HG03575 (cell line): ENCODE measurements around the gene LAD1.

Source experiments
- ATAC-seq: cut with Tn5 transposase; IDR thresholded peaks from one replicate; pipeline ENCODE4 v1.9.1; 2021; ENCODE audit not compliant: unreplicated experiment, insufficient number of reproducible peaks, low FRiP score; ENCODE audit errors: extremely low read depth

The LAD1 gene

DNA sequence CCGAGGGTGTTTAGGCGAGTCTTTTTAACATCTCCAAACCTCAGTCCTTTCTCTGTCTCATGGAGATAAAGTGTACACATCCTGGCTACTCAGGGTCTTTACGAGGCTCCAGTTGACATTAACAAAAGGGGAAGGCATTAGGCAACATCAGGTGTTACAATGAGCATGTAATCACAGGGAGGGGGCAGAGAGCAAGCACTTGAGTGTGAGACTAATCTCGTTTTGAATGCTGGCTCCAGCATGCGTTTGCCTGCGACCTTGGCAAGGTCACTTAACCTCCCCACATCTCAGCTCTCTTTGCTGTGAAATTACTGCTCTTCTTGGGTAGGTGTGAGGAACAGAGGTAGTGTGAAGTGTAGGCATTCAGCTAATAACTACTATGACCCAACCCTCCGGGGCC lies 24.8 kb downstream of the LAD1 start:
- no peak for ATAC-seq

DNA sequence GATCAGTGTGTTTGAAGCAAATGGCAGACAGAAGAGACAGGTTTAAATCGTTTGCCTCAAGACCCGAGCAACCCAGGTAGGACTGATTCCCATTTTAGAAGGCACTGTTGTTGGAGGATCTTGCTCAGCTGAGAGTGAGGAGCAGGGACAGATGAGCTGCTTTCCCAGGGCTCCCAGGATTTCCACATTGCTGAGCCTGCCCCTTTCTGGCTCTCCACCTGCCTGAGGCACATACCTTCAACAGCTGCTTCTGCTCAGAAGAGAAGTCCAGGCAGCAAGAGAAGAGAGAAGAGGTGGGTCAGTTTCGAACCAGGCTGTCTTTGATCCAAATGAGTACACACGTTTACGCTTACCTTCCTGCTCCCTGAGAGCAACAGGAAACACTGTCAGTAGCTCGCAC lies 27.3 kb downstream of the LAD1 start:
- ATAC-seq: no peak

DNA sequence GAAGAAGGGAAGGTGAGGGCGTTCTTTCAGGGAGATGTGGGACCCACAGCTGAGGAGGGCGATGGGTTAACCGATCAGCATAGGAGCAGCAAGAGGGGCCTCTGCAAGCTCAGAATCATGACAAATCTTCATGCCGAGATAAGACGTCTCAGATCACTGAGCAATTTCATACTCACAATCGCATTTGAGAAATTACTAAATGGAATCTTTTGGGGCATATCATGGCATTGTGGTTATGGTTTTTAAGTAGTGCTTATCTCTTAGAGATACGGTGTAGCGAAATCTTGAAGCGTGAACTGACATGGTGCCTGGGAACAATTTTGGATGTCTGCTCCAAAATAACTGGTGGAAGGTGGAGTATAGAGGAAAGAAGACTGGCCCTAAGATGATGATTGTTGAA lies 27.8 kb downstream of the LAD1 start:
- no peak for ATAC-seq

DNA sequence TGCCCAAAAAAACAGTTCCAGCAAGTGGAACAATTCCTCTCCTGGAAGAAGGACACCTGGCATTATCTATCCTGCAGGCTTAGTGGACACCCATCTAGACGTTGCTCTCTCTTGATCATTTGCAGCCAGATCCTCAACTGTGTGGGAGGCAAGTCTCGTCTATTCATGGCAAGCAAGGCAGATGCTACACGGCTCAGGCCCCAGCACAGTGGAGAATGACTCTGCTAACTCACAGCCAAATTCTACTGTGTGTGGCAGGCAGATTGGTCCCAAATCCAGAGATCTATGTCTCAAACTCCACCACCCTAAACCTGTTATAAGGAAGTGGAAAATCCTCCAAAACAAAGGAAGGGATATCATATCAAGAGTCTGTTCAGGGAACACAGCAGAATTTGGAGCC lies 28.6 kb downstream of the LAD1 start:
- ATAC-seq: no peak

DNA sequence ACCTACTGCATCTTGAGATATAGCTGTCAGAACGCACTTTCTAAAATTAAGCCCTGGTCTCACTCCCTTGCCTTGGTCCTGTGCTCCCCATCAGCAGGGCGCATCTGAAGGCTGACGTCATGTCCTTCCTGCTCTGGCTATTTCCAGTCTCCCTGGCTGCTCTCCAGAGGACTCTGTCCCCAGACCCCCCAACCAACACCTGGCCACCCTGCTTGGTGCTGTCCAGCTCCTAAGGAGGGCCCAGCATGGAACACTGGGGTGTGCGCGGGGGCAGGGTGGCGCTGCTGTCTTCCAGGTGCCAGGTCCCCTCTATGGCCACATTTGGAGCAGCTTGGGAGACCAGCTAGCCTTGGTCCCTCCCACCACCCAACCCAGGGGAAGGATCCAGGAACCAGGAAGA lies 29.9 kb downstream of the LAD1 start:
- no peak for ATAC-seq

DNA sequence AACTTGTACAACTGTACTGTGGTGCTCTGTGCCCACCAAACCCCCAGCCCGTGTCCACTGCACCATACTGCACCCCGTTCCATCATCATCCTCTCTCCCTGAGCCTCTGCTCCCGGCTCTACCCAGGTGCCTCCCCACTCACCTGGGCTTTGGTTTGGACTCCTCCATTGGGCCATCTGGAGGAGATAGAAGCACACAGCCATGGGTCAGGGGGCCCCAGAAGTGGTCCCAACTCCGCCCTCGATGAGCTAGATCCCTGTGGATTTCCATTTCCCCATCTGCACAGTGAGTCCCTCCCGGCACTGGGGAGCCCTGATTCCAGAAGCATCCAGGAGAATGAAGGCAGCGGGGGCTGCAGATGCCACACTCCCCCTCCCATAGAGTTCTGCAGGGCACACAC lies 32.4 kb downstream of the LAD1 start:
- ATAC-seq: no peak

DNA sequence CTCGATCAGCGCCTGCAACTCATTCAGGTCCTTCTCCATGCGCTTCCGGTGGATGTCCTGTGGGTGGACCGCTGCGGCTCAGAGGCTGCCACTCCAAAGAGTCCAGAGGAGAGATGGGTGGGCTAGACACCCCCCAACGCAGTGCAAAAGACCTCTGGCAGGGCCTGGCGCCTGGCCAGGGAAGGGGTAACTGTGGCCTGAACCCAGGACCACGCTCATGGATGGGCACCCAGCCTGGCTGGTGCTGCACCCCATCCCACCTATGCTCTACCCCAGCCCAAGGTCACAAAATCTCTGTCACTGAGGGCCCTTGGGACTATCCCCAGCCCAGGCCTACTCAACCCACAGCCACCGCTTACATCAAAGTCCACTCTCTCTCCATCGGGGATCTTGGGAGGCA lies 33.9 kb downstream of the LAD1 start:
- no peak for ATAC-seq

DNA sequence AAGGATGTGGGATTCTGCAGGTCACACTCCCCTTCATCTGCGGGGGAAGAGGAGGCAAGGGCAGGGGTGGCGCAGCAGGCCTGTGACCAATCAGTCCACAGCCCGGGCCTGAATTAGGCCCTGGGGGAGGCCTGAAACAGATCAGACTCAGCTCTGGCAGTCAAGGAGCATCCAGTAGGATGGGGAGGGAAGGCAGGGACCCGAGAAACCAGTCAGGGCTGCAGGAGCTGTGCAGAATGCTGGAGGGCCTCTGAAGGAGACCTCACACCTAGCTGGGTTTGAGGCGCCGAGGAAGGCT lies 34.4 kb downstream of the LAD1 start:
- ATAC-seq: no peak

DNA sequence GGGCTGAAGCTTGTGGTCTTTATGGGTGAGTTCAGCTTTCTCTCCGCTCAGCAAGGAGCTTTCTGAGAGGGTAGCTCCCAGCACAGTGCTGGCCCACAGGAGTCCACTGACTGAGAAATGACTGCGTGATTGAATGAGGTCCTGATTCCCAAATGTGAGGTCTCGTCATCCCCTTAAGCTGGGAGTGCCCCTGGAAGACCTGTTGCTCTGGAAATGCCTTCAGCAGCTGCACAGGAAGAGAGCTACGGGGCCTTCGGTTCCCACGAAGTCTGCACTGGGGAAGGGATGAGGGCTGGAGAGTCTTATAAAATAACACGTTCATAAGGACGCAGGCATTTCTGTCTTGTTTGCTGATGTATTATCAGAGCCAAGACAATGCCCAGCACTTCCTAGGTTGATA lies 35.7 kb downstream of the LAD1 start:
- no peak for ATAC-seq

DNA sequence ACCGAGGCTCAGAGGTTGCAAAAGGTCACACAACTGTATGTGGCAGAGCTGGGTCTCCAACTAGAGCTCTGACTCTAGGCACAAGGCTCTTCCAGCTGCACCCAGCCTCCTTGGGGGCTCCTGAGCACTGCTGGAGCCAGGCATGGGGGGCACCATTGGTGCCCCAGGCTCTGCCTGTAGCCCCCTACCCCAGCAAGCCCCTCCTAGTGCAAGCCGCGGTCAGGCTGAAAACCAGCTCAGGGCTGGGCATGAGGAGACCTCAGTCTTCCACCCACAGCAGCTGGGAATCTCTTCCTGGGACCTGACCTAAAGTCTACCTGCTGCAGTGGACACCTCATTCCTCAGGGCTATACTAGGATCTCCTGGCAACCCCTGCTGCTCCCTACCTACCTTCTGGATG lies 36.2 kb downstream of the LAD1 start:
- no peak for ATAC-seq

DNA sequence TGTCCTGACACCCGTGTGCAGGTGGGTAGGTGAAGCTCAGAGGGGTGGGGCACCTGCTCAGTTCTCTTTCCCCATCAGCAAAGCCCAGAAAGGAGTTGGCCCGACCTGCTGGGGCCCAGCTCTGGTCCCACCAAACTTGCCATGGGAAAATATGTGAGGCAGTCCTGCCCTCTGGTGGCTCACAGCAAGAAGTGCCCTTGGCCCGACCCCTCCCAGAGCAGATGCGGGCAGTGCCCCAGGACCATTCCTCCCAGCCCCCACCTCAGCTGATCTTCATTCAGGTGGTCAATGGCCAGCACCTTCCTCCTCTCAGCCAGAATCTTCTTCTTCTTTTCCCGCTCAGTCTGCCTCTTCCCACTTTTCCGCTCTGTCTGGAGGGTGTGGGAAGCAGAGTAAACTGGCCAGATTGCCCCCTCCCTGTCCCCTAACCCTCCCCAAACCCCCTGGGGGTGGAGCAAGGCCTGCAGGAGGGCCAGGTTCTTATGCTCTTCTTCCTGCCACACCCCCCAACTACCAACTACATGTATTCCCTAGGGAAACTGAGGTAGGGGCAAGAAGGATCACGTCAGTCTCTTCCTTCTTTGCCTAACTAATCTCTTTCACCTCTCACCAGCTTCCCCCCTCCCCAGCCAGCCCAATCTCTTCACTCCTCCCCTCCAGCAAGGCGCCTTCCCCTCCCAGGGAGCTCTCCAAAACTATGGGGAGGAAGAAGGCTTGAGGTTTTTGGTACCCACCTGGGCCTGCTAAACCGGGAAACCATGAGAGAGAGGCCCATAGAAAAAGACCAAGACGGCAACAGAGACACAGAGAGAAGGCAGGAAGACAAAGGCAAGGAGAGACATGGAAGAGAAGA lies 37.2 kb downstream of the LAD1 start:
- no peak for ATAC-seq

DNA sequence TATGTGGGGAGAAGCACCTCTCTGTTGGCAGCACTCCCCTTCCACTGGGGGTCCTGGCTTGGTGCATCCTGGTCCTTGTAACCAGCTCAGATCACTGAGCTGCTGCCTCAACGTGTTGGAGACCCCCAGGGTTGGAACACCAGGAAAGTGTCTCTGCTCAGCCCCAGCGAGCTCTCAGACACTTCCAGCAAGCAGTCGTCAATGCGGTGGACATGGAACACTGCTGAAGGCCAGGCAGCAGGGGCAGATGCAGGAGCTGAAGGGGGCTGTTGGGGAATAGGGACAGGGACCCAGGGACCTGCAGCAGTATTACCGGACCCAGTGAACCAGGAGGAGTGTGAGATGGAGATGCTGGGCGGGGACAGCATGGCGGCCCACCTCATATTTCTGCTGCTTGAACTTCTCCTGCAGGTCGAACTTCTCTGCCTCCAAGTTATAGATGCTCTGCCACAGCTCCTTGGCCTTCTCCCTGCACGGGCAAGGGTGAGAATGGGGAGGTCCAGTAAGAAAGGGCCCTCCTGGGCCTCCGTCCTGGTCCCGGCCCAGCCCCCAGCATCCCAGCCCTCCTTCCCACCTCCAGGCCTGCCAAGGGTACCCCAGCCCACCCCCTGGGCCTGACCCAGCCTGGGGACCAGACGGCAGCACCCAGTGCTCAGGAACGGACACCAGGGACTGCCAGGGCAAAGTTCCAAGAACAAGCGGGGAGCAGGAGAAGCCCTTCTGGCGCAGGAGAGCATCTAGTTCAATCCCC lies 38.0 kb downstream of the LAD1 start:
- ATAC-seq: no peak

DNA sequence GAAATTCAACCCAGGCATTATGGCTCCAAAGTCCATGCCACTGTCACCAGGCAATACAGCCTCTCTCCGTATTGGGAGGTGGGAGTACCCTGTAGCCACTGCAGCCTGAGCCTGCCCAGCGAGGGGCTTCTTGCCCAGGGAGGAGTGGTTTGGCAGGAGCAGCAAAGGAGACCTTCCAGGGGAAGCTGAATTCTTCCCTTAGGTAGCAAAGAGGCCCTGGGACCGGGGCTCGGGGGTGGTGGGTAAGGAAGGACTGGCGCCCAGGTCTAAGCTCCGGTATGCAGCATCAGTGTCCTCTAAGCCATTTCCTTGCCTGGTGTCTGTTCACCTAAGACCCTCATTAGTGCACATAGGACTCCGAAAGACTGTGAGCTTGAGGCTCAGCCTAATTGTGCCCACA lies 38.6 kb downstream of the LAD1 start:
- ATAC-seq: no peak

DNA sequence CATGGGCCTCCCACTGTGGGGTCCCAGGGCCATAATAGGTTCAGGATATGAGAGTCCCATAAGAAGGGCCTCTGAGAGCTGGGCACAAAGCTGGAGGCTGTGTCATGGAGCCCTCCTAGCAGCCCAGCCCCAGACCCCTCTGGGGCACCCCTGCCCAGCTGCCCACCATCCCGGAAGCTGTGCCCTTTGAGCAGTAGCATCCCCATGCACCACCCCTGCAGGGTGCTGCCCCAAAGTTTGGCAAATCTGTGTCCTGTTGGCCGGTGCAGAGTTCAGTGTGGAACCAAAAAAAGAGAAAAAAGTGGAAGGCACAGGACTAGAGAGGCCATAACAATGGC lies 39.3 kb downstream of the LAD1 start:
- no peak for ATAC-seq

DNA sequence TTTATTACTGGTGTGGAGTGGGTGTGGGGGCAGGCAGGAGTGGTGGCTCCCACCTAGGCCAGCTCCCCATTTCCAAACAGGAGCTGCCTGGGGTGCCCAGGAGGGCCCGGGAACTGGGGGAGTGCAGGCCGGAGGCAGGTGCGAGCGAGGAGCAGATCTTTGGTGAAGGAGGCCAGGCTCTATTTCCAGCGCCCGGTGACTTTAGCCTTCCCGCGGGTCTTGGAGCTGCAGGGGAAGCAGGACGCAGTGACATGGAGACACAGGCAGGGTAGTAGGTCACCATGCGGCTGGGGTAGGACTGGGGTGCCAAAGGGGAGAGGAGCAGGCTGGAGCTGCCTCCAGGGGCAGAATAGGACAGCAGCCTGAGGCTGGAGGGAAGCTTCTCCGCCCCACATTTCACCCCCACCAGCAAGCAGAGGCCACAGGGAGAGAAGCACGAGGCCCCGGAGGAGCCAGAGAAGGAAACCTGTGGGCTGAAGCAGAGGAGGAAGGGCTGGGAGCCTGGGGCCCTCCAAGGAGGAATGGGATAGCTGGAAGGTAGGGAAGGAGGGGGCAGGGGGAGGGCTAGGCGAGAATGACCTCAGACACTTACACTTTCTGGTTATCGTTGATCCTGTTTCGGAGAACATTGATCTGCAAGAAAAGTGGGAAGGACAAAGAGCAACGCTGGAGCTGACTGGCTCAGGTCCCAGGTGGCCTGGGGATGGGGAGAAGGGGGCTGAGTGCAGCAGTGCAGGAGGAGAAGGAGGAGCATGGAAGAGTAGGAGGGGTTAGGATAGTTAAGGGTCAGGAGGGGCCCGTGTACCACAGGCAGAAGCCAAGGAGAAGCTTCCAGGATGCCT lies 39.9 kb downstream of the LAD1 start:
- ATAC-seq: no peak

DNA sequence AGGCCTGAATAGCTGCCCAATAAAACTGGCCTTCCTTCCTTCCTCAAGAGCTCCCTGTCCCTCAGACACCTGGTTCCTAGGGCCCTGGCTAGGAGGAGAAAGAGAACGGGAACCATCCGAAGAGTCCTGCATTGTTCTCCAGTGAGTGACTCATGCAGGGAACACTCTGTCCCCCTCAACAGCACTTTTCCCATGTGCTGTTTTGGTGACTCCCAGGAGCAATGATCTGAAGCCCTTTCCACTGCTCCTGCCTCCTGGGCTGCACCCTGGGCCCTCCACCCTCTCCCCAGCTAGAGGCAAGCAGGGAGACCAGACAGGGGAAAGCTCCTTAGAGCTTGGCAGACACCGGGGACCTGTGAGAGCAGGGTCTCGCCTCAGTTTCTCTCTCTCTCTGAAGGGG lies 40.5 kb downstream of the LAD1 start:
- ATAC-seq: no peak

DNA sequence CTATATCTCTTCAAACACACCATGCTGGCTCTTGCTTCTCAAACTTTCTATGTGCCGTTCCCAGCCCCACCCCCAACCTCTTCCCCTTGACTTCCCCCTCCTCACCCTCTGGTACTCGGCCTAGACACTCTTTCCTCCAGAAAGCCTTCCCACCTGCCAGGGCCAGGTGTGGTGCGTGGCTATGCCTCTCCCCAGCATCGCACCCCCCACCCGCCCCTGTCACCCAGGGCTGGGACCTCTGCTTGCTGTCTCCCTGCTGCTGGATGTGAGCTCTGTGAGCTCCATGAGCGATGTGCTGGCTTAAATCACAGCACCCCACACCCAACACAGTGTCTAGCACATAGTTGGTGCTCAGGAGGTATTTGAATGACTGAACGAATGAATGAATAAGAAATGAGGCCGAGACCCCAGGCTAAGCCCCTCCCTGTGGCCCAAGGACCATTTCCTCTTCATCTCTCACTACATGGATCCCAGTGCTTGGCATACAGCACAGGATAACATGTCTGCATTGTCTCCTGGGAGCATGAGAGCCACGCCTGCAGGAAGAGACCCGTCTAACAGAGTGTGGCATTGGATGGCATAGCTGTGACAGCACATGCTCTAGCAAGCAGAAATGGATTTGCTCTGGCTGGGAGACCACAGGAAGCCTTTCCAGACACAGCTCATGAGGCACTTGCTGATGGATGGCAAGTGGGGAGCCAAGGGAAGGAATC lies 41.3 kb downstream of the LAD1 start:
- no peak for ATAC-seq

DNA sequence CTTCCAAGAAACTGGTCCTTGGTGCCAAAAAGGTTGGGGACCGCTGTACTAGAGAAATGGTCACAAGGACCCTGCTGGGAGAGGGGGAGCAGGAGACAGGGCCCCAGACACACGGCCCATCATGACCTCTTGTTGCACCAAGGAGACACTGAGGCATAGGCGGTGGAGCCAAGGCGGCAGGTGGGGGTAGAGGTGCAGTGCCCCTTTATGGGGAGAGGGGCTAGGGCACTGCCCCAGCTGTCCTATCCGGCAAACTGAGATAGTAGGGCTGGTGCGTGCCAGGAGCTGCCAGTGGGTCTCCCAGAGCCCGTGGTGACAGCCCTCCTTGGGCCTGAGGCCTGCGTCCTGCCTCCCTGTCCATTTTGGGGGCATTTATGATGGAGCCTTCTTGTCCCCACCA lies 41.9 kb downstream of the LAD1 start:
- ATAC-seq: no peak

DNA sequence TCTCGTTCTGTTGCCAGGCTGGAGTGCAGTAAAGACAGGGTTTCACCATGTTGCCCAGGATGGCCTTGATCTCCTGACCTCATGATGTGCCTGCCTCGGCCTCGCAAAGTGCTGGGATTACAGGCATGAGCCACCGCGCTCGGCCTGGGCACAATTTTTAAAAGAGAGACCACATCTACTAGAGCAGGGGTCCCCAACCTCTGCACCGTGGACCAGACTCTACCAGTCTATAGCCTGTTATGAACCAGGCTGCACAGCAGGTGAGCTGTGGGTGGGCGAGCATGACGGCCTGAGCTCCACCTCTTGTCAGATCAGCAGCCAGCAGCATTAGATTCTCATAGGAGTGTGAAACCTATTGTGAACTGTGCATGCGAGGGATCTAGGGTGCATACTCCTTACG lies 42.4 kb downstream of the LAD1 start:
- ATAC-seq: no peak
